Measurements from ENCODE around the gene MDN1. TPM values are rescaled to one million over a fixed set of nuclear protein-coding genes. Genes with fewer than 3 reads are reported as not detected.

The MDN1 gene
- total and polyA plus RNA-seq, 2 of the 13 experiments (the other 11 are each of a cell fraction or from before 2014, with no cell fraction given) = 18.8 to 52.9 TPM

GRCh38 chr6:89830170-89830809, 10.7 kb upstream of the MDN1 start (continued):
- TF ChIP-seq ZNF318 (CRISPR knock-in tag; IDR thresholded peaks at IDR 0.05) = no peak
- no peak for TF ChIP-seq NFIC (IDR thresholded peaks at IDR 0.05; ENCODE audit: low read length)
- no peak for TF ChIP-seq ZFP90 (CRISPR knock-in tag; IDR thresholded peaks at IDR 0.05; ENCODE audit: borderline replicate concordance)
- no peak for TF ChIP-seq ZNF460 (CRISPR knock-in tag; IDR thresholded peaks at IDR 0.05; ENCODE audit: borderline replicate concordance)
- TF ChIP-seq, protein P1, sequence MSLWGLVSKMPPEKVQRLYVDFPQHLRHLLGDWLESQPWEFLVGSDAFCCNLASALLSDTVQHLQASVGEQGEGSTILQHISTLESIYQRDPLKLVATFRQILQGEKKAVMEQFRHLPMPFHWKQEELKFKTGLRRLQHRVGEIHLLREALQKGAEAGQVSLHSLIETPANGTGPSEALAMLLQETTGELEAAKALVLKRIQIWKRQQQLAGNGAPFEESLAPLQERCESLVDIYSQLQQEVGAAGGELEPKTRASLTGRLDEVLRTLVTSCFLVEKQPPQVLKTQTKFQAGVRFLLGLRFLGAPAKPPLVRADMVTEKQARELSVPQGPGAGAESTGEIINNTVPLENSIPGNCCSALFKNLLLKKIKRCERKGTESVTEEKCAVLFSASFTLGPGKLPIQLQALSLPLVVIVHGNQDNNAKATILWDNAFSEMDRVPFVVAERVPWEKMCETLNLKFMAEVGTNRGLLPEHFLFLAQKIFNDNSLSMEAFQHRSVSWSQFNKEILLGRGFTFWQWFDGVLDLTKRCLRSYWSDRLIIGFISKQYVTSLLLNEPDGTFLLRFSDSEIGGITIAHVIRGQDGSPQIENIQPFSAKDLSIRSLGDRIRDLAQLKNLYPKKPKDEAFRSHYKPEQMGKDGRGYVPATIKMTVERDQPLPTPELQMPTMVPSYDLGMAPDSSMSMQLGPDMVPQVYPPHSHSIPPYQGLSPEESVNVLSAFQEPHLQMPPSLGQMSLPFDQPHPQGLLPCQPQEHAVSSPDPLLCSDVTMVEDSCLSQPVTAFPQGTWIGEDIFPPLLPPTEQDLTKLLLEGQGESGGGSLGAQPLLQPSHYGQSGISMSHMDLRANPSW (CRISPR knock-in tag; IDR thresholded peaks at IDR 0.05; ENCODE audit: borderline replicate concordance) = 0 out of 2 replicates have a peak, but pooled peaks have one; percentile 12
- no peak for TF ChIP-seq ZNF569 (CRISPR knock-in tag; IDR thresholded peaks at IDR 0.05; ENCODE audit: borderline replicate concordance)
- TF ChIP-seq FOXK1 (CRISPR knock-in tag; IDR thresholded peaks at IDR 0.05; ENCODE audit: borderline replicate concordance, low read depth) = no peak

Data from HepG2 (cell line).